ENCODE results near the gene FAM217B. TPM values are rescaled to one million over a fixed set of nuclear protein-coding genes. Genes with fewer than 3 reads are reported as not detected.

Gene FAM217B
- total RNA-seq, 2 donors from 2014 or later, result 11.9 to 15.4 TPM

DNA sequence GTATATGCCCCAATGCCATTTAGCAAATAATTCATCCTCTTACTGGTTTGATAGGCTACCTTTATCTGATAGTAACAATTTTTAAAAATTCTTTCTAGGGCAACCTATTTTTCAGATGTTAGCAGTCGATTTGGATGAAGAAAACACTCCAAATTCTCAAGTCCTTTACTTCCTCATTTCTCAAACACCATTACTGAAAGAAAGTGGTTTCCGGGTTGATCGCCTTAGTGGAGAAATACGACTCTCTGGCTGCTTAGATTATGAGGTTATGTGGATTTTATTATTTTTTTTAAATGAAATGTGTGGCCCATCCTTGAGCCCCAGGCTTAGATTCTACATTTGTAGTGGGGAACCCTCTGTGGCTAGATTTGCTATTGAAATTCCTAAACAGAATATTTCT, 44.4 kb downstream of the FAM217B start:
- H3K4me3 ChIP-seq, result no peak overlapping the region
- H3K27ac ChIP-seq, result no peak overlapping the region
- H3K9me3 ChIP-seq, result no peaks in the 10 kb centered on the region
- DNase-seq (ENCODE audit: low spot score) (no peak), ATAC-seq (ENCODE audit: insufficient number of reproducible peaks, low FRiP score, low read depth) (no peak)
- no peaks in the 10 kb centered on the region for H3K27me3 ChIP-seq (replicated peaks; ENCODE audit: insufficient read depth)
- no peaks in the 10 kb centered on the region for H3K36me3 ChIP-seq
- H3K4me1 ChIP-seq (ENCODE audit: control insufficient read depth in 1 of 2, low read depth in 2 of 2), result peaks cover 0 to 5% of the 10 kb centered on the region in 2 donors
- TF ChIP-seq, protein P1, sequence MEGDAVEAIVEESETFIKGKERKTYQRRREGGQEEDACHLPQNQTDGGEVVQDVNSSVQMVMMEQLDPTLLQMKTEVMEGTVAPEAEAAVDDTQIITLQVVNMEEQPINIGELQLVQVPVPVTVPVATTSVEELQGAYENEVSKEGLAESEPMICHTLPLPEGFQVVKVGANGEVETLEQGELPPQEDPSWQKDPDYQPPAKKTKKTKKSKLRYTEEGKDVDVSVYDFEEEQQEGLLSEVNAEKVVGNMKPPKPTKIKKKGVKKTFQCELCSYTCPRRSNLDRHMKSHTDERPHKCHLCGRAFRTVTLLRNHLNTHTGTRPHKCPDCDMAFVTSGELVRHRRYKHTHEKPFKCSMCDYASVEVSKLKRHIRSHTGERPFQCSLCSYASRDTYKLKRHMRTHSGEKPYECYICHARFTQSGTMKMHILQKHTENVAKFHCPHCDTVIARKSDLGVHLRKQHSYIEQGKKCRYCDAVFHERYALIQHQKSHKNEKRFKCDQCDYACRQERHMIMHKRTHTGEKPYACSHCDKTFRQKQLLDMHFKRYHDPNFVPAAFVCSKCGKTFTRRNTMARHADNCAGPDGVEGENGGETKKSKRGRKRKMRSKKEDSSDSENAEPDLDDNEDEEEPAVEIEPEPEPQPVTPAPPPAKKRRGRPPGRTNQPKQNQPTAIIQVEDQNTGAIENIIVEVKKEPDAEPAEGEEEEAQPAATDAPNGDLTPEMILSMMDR (IDR thresholded peaks at IDR 0.05), result no peak

DNA sequence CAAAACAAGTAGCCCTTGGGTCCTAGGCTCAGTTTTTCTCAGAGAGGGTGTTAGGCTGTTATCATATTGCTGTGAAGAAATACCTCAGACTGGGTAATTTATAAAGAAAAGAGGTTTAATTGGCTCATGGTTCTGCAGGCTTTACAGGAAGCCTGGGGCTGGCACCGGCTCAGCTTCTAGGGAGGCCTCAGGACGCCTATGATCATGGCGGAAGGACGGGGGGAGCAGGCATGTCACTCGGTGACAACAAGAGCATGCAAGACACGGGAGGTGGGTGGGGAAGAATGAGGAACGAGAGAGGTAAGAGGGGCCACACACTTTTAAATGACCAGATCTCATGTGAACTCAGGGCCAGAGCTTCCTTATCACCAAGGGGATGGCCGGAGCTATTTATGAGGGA, 45.0 kb downstream of the FAM217B start:
- Histone ChIP-seq H3K36me3 (no peaks in the 10 kb centered on the region), H3K4me3 (no peak overlapping the region), H3K27me3 (replicated peaks; ENCODE audit: insufficient read depth) (no peaks in the 10 kb centered on the region), H3K27ac (no peak overlapping the region), H3K4me1 (ENCODE audit: control insufficient read depth in 1 of 2, low read depth in 2 of 2) (peaks cover 0 to 5% of the 10 kb centered on the region in 2 donors), H3K9me3 (no peaks in the 10 kb centered on the region)
- no peak for ATAC-seq (ENCODE audit: insufficient number of reproducible peaks, low FRiP score, low read depth)
- TF ChIP-seq, protein P1 (IDR thresholded peaks at IDR 0.05), result no peak
- DNase-seq (ENCODE audit: low spot score), result no peak

DNA sequence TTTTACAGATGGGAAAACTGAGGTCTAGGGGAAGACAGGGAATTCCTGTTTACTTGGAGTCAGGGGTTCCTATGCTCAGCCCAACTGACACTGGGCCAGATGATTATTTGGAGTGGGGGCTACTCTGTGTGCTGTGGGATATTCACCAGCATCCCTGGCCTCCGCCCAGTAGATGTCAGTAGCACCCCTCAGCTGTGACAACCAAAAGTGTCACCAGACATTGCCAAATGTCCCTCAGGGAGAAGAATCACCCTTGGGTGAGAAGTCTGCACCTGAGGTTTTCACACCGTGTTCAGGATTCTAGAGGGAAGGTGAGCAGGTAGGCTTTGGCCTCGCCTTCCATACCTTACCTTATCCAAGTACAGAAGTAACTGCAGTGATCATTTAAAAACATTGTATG, 45.7 kb downstream of the FAM217B start:
- peaks cover 0 to 5% of the 10 kb centered on the region in 2 donors for H3K4me1 ChIP-seq (ENCODE audit: control insufficient read depth in 1 of 2, low read depth in 2 of 2)
- TF ChIP-seq, protein P1 (IDR thresholded peaks at IDR 0.05), result no peak
- no peak overlapping the region for H3K4me3 ChIP-seq
- no peaks in the 10 kb centered on the region for H3K9me3 ChIP-seq
- no peaks in the 10 kb centered on the region for H3K27me3 ChIP-seq (replicated peaks; ENCODE audit: insufficient read depth)
- H3K27ac ChIP-seq, result no peak overlapping the region
- ATAC-seq (ENCODE audit: insufficient number of reproducible peaks, low FRiP score, low read depth) (no peak), DNase-seq (ENCODE audit: low spot score) (no peak)
- H3K36me3 ChIP-seq, result no peaks in the 10 kb centered on the region

DNA sequence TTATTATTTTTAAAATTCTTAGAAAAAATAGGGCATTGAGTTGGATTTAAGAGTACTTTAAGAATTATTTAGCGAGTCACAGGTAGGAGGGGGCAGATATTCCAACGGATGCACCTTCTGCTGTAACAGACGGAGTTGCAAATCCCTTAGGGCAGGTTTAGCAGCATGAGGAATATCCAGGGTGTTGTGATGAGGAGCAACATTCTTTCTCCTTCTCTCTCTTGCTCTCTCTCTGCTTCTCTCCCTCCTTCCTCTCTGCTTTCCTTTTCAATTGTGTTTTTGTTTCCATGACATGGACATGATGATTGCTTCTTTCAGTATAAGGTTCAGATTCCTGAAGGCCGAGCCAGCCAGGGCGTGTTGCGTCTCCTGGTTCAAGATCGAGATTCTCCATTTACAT, 46.9 kb downstream of the FAM217B start:
- H3K9me3 ChIP-seq, result no peaks in the 10 kb centered on the region
- H3K4me1 ChIP-seq (ENCODE audit: control insufficient read depth in 1 of 2, low read depth in 2 of 2), result peaks cover 0 to 5% of the 10 kb centered on the region in 2 donors
- no peak overlapping the region for H3K4me3 ChIP-seq
- no peaks in the 10 kb centered on the region for H3K36me3 ChIP-seq
- DNase-seq (ENCODE audit: low spot score), result no peak
- ATAC-seq (ENCODE audit: insufficient number of reproducible peaks, low FRiP score, low read depth), result no peak
- H3K27ac ChIP-seq, result no peak overlapping the region
- TF ChIP-seq, protein P1 (IDR thresholded peaks at IDR 0.05), result no peak
- no peaks in the 10 kb centered on the region for H3K27me3 ChIP-seq (replicated peaks; ENCODE audit: insufficient read depth)

DNA sequence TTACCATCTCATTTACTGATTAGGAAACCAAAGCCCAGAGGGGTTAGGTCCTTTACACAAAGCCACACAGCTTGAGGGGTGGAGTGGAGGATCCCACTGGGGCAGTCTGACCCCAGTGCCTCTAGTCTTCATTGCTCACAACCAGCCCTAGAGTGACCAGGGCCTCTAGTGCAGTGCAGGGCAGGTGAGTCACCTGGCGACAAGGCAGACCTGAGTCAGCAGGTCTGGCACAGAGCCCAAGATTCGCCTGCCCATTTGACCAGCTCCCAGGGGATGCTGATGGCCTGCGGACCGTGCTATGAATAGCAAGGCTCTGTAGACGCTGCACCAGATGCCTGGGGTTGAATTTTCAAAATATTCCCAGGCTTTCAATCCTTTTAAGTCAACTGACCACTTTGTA, 48.0 kb downstream of the FAM217B start:
- TF ChIP-seq, protein P1 (IDR thresholded peaks at IDR 0.05), result no peak
- H3K27me3 ChIP-seq (replicated peaks; ENCODE audit: insufficient read depth), result no peaks in the 10 kb centered on the region
- no peak for ATAC-seq (ENCODE audit: insufficient number of reproducible peaks, low FRiP score, low read depth)

More for the DNA sequence above, 48.0 kb downstream of the FAM217B start:
- no peak overlapping the region for H3K27ac ChIP-seq
- H3K36me3 ChIP-seq, result no peaks in the 10 kb centered on the region
- H3K9me3 ChIP-seq, result no peaks in the 10 kb centered on the region
- DNase-seq (ENCODE audit: low spot score), result no peak
- no peak overlapping the region for H3K4me3 ChIP-seq
- H3K4me1 ChIP-seq (ENCODE audit: control insufficient read depth in 1 of 2, low read depth in 2 of 2), result peaks cover 0 to 5% of the 10 kb centered on the region in 2 donors

Data from thoracic aorta (tissue), 2 donors.